ENCODE data around the gene KIF2A. TPM values are rescaled to one million over a fixed set of nuclear protein-coding genes. Genes with fewer than 3 reads are reported as not detected.
A peak's percentile ranks its signal among the peaks of the same experiment; 100 is the strongest.

KIF2A gene
- total RNA-seq, 2 experiments from 2014 or later, result 250 to 251 TPM

DNA sequence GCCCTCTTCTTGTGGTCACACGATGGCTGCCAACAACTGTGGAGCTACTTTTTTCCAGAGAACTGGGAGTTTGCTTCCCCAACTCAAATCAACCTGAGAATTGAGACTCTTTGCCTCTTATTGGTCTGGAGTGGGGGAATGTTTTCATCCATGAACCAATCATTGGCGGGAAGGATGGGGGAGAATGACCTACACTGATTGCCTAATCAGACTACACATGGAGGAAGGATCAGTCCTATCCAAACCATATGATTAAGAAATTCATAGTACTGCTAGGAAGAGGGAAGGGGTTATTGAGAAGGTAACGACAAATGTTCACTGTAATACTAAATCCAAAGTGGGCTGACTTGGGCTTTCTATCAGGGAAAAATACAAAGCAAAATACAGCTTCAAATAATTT is 7.9 kb upstream of the KIF2A start:
- Mint-ChIP-seq H3K27me3 (no peaks in the 10 kb centered on the region), H3K36me3 (ENCODE audit: low read depth) (peaks cover 38% of the 10 kb centered on the region), H3K27ac (no peak overlapping the region), H3K9me3 (peaks cover 12% of the 10 kb centered on the region), H3K4me3 (no peak overlapping the region), H3K4me1 (peaks cover 66% of the 10 kb centered on the region)
- no peak for DNase-seq
- POLR2A ChIA-PET, result interaction anchor here (1.1 to 4.6 kb wide), 6 partner anchors 8 to 106 kb away, joined by 3 to 48 read pairs (median 22); partner anchors contain the start of genes DIMT1 and KIF2A
- CTCF ChIA-PET, result interaction anchor here (1.1 to 3.6 kb wide), 5 partner anchors 8 to 73 kb away, joined by 3 to 22 read pairs (median 5); partner anchors contain the start of gene KIF2A

DNA sequence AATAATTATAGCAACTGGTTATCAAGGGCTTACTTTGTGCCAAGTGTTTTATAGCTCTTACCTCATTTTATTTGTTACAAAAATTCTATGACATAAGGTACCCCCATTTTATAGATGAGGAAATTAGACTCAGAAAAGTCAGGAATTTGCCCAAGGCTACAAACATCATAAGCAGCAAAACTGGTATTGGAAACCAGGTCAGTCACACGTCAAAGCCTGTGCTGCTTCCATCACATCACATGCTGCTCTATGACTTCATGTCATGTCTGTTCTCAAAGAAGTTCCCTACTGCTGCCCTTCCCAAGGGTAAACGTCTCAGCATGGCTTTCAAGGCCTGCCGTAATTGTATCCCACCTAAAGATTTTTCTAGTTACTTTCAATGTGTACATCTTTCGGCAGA is 6.9 kb upstream of the KIF2A start:
- DNase-seq, result no peak
- H3K27ac Mint-ChIP-seq, result peak overlapping the region; percentile 74
- H3K36me3 Mint-ChIP-seq (ENCODE audit: low read depth), result peaks cover 32% of the 10 kb centered on the region
- CTCF ChIA-PET, result interaction anchor here (1.1 kb wide), 1 partner anchor 74 kb away, joined by 3 read pairs; no protein-coding TSS in a partner anchor
- POLR2A ChIA-PET, result interaction anchor here (1.1 to 4.6 kb wide), 2 partner anchors 9 to 13 kb away, joined by 3 to 25 read pairs; no protein-coding TSS in a partner anchor
- H3K27me3 Mint-ChIP-seq, result no peaks in the 10 kb centered on the region
- H3K4me1 Mint-ChIP-seq, result peaks cover 68% of the 10 kb centered on the region
- H3K9me3 Mint-ChIP-seq, result peaks cover 9% of the 10 kb centered on the region
- H3K4me3 Mint-ChIP-seq, result no peak overlapping the region

GRCh38 chr5:62299600-62299999 is 6.4 kb upstream of the KIF2A start:
- CTCF ChIA-PET, result no interaction called here
- peaks cover 27% of the 10 kb centered on the region for H3K36me3 Mint-ChIP-seq (ENCODE audit: low read depth)
- POLR2A ChIA-PET, result interaction anchor here (1.1 to 4.6 kb wide), 2 partner anchors 9 to 14 kb away, joined by 3 to 25 read pairs; no protein-coding TSS in a partner anchor
- H3K27me3 Mint-ChIP-seq, result no peaks in the 10 kb centered on the region
- no peak overlapping the region for H3K4me3 Mint-ChIP-seq
- DNase-seq, result no peak
- peaks cover 67% of the 10 kb centered on the region for H3K4me1 Mint-ChIP-seq
- peak overlapping the region; percentile 74 for H3K27ac Mint-ChIP-seq
- H3K9me3 Mint-ChIP-seq, result peaks cover 6% of the 10 kb centered on the region

- ChIA-PET POLR2A (interaction anchor here (0.8 to 2.9 kb wide), 18 partner anchors 9 to 107 kb away, joined by 3 to 67 read pairs (median 6); partner anchors contain the start of genes DIMT1 and IPO11), CTCF (interaction anchor here (1.1 to 2.7 kb wide), 8 partner anchors 9 to 99 kb away, joined by 3 to 33 read pairs (median 14); partner anchors contain the start of gene DIMT1)
- H3K4me1 Mint-ChIP-seq, result peaks cover 55% of the 10 kb centered on the region
- H3K27ac Mint-ChIP-seq, result peak overlapping the region; percentile 96
- H3K36me3 Mint-ChIP-seq (ENCODE audit: low read depth), result peaks cover 30% of the 10 kb centered on the region
- no peaks in the 10 kb centered on the region for H3K9me3 Mint-ChIP-seq
- DNase-seq, result no peak
- H3K27me3 Mint-ChIP-seq, result no peaks in the 10 kb centered on the region
- H3K4me3 Mint-ChIP-seq, result peak overlapping the region; percentile 73
Observed at GRCh38 chr5:62305358-62305714, 670 bp upstream of the KIF2A start.

GRCh38 chr5:62306323-62306895 is 403 bp downstream of the KIF2A start:
- ChIA-PET POLR2A (interaction anchor here (0.6 to 2.9 kb wide), 20 partner anchors 9 to 106 kb away, joined by 3 to 67 read pairs (median 5); partner anchors contain the start of genes DIMT1 and IPO11), CTCF (interaction anchor here (0.7 to 2.7 kb wide), 10 partner anchors 10 to 98 kb away, joined by 3 to 33 read pairs (median 8); partner anchors contain the start of gene DIMT1)
- Mint-ChIP-seq H3K4me1 (peaks cover 63% of the 10 kb centered on the region), H3K27me3 (no peaks in the 10 kb centered on the region), H3K4me3 (peak overlapping the region; percentile 98), H3K27ac (peak overlapping the region; percentile 96), H3K9me3 (no peaks in the 10 kb centered on the region), H3K36me3 (ENCODE audit: low read depth) (peaks cover 40% of the 10 kb centered on the region)
- DNase-seq, result no peak

DNA sequence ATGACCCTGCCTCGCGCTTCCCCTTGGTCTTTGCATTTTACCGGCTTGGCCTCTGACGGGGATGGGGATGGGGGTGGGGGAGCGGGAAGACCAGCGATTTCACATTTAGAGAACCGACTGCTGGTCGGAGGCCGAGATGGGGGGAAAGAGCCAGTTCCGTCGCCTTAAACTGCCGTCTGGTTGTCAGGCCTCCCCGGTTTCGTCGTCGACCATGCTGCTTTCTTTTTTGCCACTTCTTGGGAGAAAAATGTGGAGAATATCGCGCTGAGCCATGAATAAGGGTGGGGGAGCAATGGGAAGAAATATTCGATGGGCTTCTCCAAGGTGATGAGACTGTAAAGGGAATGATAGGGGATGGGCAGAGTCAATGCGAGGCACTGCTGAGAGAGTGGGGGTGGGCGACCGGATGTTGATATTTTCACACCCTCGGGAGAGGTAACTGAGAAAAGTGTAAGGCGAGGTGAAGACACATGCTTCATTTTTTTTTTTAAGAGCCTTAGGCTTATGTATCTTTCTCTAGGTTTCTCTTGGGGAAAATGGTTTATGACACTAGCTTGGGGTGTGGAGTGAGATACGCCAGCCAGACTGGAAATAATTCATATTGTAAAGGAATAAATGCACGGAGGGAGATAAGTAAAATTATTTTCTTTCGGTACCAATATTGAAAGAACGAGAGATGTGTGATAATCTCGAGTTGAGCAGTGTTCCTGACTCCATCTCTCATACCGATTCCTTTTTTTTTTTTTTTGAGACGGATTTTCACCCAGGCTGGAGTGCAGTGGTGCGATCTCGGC is 1.1 kb downstream of the KIF2A start:
- Mint-ChIP-seq H3K27me3 (no peaks in the 10 kb centered on the region), H3K9me3 (no peaks in the 10 kb centered on the region), H3K27ac (peak overlapping the region; percentile 96), H3K36me3 (ENCODE audit: low read depth) (peaks cover 47% of the 10 kb centered on the region), H3K4me1 (peaks cover 70% of the 10 kb centered on the region), H3K4me3 (peak overlapping the region; percentile 98)
- CTCF ChIA-PET, result interaction anchor here (0.6 to 4.4 kb wide), 10 partner anchors 15 to 1361 kb away, joined by 3 to 42 read pairs (median 5); partner anchors contain the start of gene DIMT1
- DNase-seq, result peak; percentile 69
- POLR2A ChIA-PET, result interaction anchor here (0.9 to 4.4 kb wide), 13 partner anchors 9 to 96 kb away, joined by 3 to 53 read pairs (median 8); partner anchors contain the start of gene DIMT1

GRCh38 chr5:62308439-62308838 is 2.4 kb downstream of the KIF2A start:
- Mint-ChIP-seq H3K4me1 (peaks cover 73% of the 10 kb centered on the region), H3K27ac (peak overlapping the region; percentile 96), H3K36me3 (ENCODE audit: low read depth) (peaks cover 56% of the 10 kb centered on the region), H3K27me3 (no peaks in the 10 kb centered on the region), H3K9me3 (no peaks in the 10 kb centered on the region), H3K4me3 (peak overlapping the region; percentile 98)
- ChIA-PET CTCF (interaction anchor here (0.6 to 4.4 kb wide), 11 partner anchors 10 to 95 kb away, joined by 3 to 42 read pairs (median 5); partner anchors contain the start of gene DIMT1), POLR2A (interaction anchor here (0.8 to 4.4 kb wide), 15 partner anchors 10 to 95 kb away, joined by 3 to 53 read pairs (median 8); partner anchors contain the start of gene DIMT1)
- DNase-seq, result no peak

DNA sequence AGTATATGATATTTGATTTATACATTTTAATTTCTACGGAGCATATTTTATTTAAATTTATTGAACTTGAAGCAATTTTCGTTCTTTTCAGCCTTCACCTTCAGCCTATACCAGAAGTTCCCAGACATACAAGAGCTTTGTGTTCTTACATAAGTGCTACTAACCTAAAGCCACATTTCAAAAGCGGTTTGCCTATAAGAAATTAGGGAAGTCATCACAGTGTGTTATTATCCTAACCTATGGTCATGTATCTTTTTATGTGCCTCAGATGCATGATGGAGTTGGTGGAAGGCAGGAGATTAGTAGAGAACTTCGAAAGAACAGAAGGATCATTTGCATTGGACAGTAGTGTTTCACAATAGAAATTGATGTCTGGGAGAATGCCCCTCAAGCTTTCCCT is 3.1 kb downstream of the KIF2A start:
- H3K9me3 Mint-ChIP-seq, result no peaks in the 10 kb centered on the region
- CTCF ChIA-PET, result interaction anchor here (0.7 to 4.4 kb wide), 12 partner anchors 10 to 94 kb away, joined by 3 to 42 read pairs (median 4); partner anchors contain the start of gene DIMT1
- POLR2A ChIA-PET, result interaction anchor here (0.9 to 4.4 kb wide), 12 partner anchors 9 to 94 kb away, joined by 3 to 53 read pairs (median 10); partner anchors contain the start of gene DIMT1
- peak overlapping the region; percentile 63 for H3K4me3 Mint-ChIP-seq
- DNase-seq, result no peak
- peaks cover 69% of the 10 kb centered on the region for H3K4me1 Mint-ChIP-seq
- peak overlapping the region; percentile 13 for H3K27ac Mint-ChIP-seq
- peaks cover 56% of the 10 kb centered on the region for H3K36me3 Mint-ChIP-seq (ENCODE audit: low read depth)
- H3K27me3 Mint-ChIP-seq, result no peaks in the 10 kb centered on the region

- DNase-seq, result no peak
- H3K27me3 Mint-ChIP-seq, result no peaks in the 10 kb centered on the region
- peaks cover 72% of the 10 kb centered on the region for H3K4me1 Mint-ChIP-seq
- peak overlapping the region; percentile 65 for H3K27ac Mint-ChIP-seq
- CTCF ChIA-PET, result interaction anchor here (1.1 to 4.4 kb wide), 3 partner anchors 13 to 86 kb away, joined by 3 to 42 read pairs (median 3); no protein-coding TSS in a partner anchor
- no peaks in the 10 kb centered on the region for H3K9me3 Mint-ChIP-seq
- peaks cover 66% of the 10 kb centered on the region for H3K36me3 Mint-ChIP-seq (ENCODE audit: low read depth)
- POLR2A ChIA-PET, result interaction anchor here (1.9 to 4.4 kb wide), 2 partner anchors 23 to 26 kb away, joined by 4 to 53 read pairs; no protein-coding TSS in a partner anchor
- peak overlapping the region; percentile 51 for H3K4me3 Mint-ChIP-seq
Observed at GRCh38 chr5:62310426-62311143, 4.6 kb downstream of the KIF2A start.

DNA sequence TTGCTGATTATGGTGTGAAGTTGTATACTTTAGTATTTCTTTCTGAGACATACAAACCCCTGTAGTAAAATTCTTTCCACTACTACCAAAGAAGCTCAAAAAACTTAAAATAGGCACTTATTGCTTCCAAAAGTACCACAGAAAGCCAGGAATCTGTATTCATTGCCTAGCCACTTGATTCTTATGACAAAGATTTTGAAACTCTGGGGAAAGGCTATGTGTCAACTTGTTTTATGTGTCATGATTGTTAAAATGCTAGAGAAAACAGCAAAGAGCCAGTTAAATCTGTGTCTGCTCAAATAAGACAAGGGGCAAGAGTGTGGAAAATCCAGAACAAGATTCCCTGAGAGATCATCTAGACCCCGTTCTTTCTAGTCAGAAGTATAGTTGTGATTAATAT is 6.0 kb downstream of the KIF2A start:
- CTCF ChIA-PET, result interaction anchor here (1.1 kb wide), 1 partner anchor 87 kb away, joined by 5 read pairs; no protein-coding TSS in a partner anchor
- H3K36me3 Mint-ChIP-seq (ENCODE audit: low read depth), result peaks cover 70% of the 10 kb centered on the region
- POLR2A ChIA-PET, result interaction anchor here (1.6 to 1.9 kb wide), 2 partner anchors 25 to 88 kb away, joined by 4 to 6 read pairs; no protein-coding TSS in a partner anchor
- DNase-seq, result no peak
- peaks cover 77% of the 10 kb centered on the region for H3K4me1 Mint-ChIP-seq
- H3K27ac Mint-ChIP-seq, result peak overlapping the region; percentile 17
- no peaks in the 10 kb centered on the region for H3K27me3 Mint-ChIP-seq
- no peaks in the 10 kb centered on the region for H3K9me3 Mint-ChIP-seq
- peak overlapping the region; percentile 4 for H3K4me3 Mint-ChIP-seq

GRCh38 chr5:62312674-62313073 is 6.7 kb downstream of the KIF2A start:
- ChIA-PET POLR2A (interaction anchor here (1.6 kb wide), 1 partner anchor 88 kb away, joined by 6 read pairs; no protein-coding TSS in a partner anchor), CTCF (interaction anchor here (1.1 kb wide), 1 partner anchor 88 kb away, joined by 5 read pairs; no protein-coding TSS in a partner anchor)
- Mint-ChIP-seq H3K4me1 (peaks cover 81% of the 10 kb centered on the region), H3K27me3 (no peaks in the 10 kb centered on the region), H3K4me3 (no peak overlapping the region), H3K36me3 (ENCODE audit: low read depth) (peaks cover 67% of the 10 kb centered on the region), H3K9me3 (no peaks in the 10 kb centered on the region), H3K27ac (peak overlapping the region; percentile 30)
- DNase-seq, result no peak

Measured in activated CD4-positive, alpha-beta memory T cell treated with anti-CD3 and anti-CD28 coated beads, Interleukin-2, amount 10 ng/mL, durations not matched to agents 7 days and 5 days (primary cell).